ENCODE measurements around the gene AGAP1. TPM values are rescaled to one million over a fixed set of nuclear protein-coding genes. Genes with fewer than 3 reads are reported as not detected.

AGAP1 gene
- total and polyA plus RNA-seq, 4 donors, result 36.1 to 79.4 (median 52.6) TPM

- Histone ChIP-seq H3K36me3 (ENCODE audit: control insufficient read depth, insufficient read depth, low read length) (peaks cover 3% of the 10 kb centered on the region), H3K9me3 (ENCODE audit: control insufficient read depth, insufficient read depth, low read length) (no peaks in the 10 kb centered on the region), H3K4me1 (ENCODE audit: control insufficient read depth, insufficient read depth, low read length) (peaks cover 62% of the 10 kb centered on the region), H3K27me3 (ENCODE audit: control insufficient read depth, insufficient read depth, low read length) (no peaks in the 10 kb centered on the region), H3K27ac (ENCODE audit: low read depth, low read length) (no peak overlapping the region), H3K4me3 (ENCODE audit: low read depth, low read length) (no peak overlapping the region)
- peak in 3 of 6 donors; percentile 31 to 72 (median 62) for DNase-seq (ENCODE audit: low read depth in 4 of 6, low spot score in 6 of 6)
- 10% methylated on average over 8 of the region's 8 CpGs for WGBS (ENCODE audit: insufficient coverage)
These were observed 58.1 kb downstream of the AGAP1 start for GRCh38 chr2:235551965-235552364.

- H3K4me1 ChIP-seq (ENCODE audit: control insufficient read depth, insufficient read depth, low read length), result peaks cover 65% of the 10 kb centered on the region
- H3K36me3 ChIP-seq (ENCODE audit: control insufficient read depth, insufficient read depth, low read length), result peaks cover 3% of the 10 kb centered on the region
- H3K27me3 ChIP-seq (ENCODE audit: control insufficient read depth, insufficient read depth, low read length), result no peaks in the 10 kb centered on the region
- H3K9me3 ChIP-seq (ENCODE audit: control insufficient read depth, insufficient read depth, low read length), result no peaks in the 10 kb centered on the region
- WGBS (ENCODE audit: insufficient coverage), result no CpG with 5 or more reads among the region's 3 CpGs
- H3K4me3 ChIP-seq (ENCODE audit: low read depth, low read length), result no peak overlapping the region
- no peak overlapping the region for H3K27ac ChIP-seq (ENCODE audit: low read depth, low read length)
- DNase-seq (ENCODE audit: low read depth in 4 of 6, low spot score in 6 of 6), result no peak
These were observed 58.8 kb downstream of the AGAP1 start for GRCh38 chr2:235552671-235553070.

- H3K4me1 ChIP-seq (ENCODE audit: control insufficient read depth, insufficient read depth, low read length), result peaks cover 62% of the 10 kb centered on the region
- no peaks in the 10 kb centered on the region for H3K9me3 ChIP-seq (ENCODE audit: control insufficient read depth, insufficient read depth, low read length)
- 90% methylated on average over 4 of the region's 6 CpGs for WGBS (ENCODE audit: insufficient coverage)
- no peaks in the 10 kb centered on the region for H3K27me3 ChIP-seq (ENCODE audit: control insufficient read depth, insufficient read depth, low read length)
- peaks cover 3% of the 10 kb centered on the region for H3K36me3 ChIP-seq (ENCODE audit: control insufficient read depth, insufficient read depth, low read length)
- no peak overlapping the region for H3K4me3 ChIP-seq (ENCODE audit: low read depth, low read length)
- no peak for DNase-seq (ENCODE audit: low read depth in 4 of 6, low spot score in 6 of 6)
- no peak overlapping the region for H3K27ac ChIP-seq (ENCODE audit: low read depth, low read length)
These were observed 59.4 kb downstream of the AGAP1 start for GRCh38 chr2:235553291-235553690.

GRCh38 chr2:235553696-235554100, 59.9 kb downstream of the AGAP1 start:
- peaks cover 60% of the 10 kb centered on the region for H3K4me1 ChIP-seq (ENCODE audit: control insufficient read depth, insufficient read depth, low read length)
- H3K36me3 ChIP-seq (ENCODE audit: control insufficient read depth, insufficient read depth, low read length), result peaks cover 3% of the 10 kb centered on the region
- no peak overlapping the region for H3K4me3 ChIP-seq (ENCODE audit: low read depth, low read length)
- no peak for DNase-seq (ENCODE audit: low read depth in 4 of 6, low spot score in 6 of 6)
- no peaks in the 10 kb centered on the region for H3K27me3 ChIP-seq (ENCODE audit: control insufficient read depth, insufficient read depth, low read length)
- no peak overlapping the region for H3K27ac ChIP-seq (ENCODE audit: low read depth, low read length)
- WGBS (ENCODE audit: insufficient coverage), result 56% methylated on average over 9 of the region's 13 CpGs
- no peaks in the 10 kb centered on the region for H3K9me3 ChIP-seq (ENCODE audit: control insufficient read depth, insufficient read depth, low read length)

GRCh38 chr2:235554385-235554784, 60.5 kb downstream of the AGAP1 start:
- peaks cover 59% of the 10 kb centered on the region for H3K4me1 ChIP-seq (ENCODE audit: control insufficient read depth, insufficient read depth, low read length)
- H3K27ac ChIP-seq (ENCODE audit: low read depth, low read length), result no peak overlapping the region

GRCh38 chr2:235554936-235555335, 61.1 kb downstream of the AGAP1 start:
- H3K4me3 ChIP-seq (ENCODE audit: low read depth, low read length), result no peak overlapping the region
- 91% methylated on average over 7 of the region's 9 CpGs for WGBS (ENCODE audit: insufficient coverage)
- peaks cover 3% of the 10 kb centered on the region for H3K36me3 ChIP-seq (ENCODE audit: control insufficient read depth, insufficient read depth, low read length)
- peaks cover 56% of the 10 kb centered on the region for H3K4me1 ChIP-seq (ENCODE audit: control insufficient read depth, insufficient read depth, low read length)
- DNase-seq (ENCODE audit: low read depth in 4 of 6, low spot score in 6 of 6), result no peak
- no peaks in the 10 kb centered on the region for H3K9me3 ChIP-seq (ENCODE audit: control insufficient read depth, insufficient read depth, low read length)
- H3K27me3 ChIP-seq (ENCODE audit: control insufficient read depth, insufficient read depth, low read length), result no peaks in the 10 kb centered on the region
- H3K27ac ChIP-seq (ENCODE audit: low read depth, low read length), result no peak overlapping the region

More at GRCh38 chr2:235554385-235554784, 60.5 kb downstream of the AGAP1 start:
- 80% methylated on average over 4 of the region's 6 CpGs for WGBS (ENCODE audit: insufficient coverage)
- Histone ChIP-seq H3K4me3 (ENCODE audit: low read depth, low read length) (no peak overlapping the region), H3K9me3 (ENCODE audit: control insufficient read depth, insufficient read depth, low read length) (no peaks in the 10 kb centered on the region), H3K27me3 (ENCODE audit: control insufficient read depth, insufficient read depth, low read length) (no peaks in the 10 kb centered on the region), H3K36me3 (ENCODE audit: control insufficient read depth, insufficient read depth, low read length) (peaks cover 3% of the 10 kb centered on the region)
- no peak for DNase-seq (ENCODE audit: low read depth in 4 of 6, low spot score in 6 of 6)

- no peak for DNase-seq (ENCODE audit: low read depth in 4 of 6, low spot score in 6 of 6)
- Histone ChIP-seq H3K27ac (ENCODE audit: low read depth, low read length) (no peak overlapping the region), H3K36me3 (ENCODE audit: control insufficient read depth, insufficient read depth, low read length) (peaks cover 3% of the 10 kb centered on the region), H3K9me3 (ENCODE audit: control insufficient read depth, insufficient read depth, low read length) (no peaks in the 10 kb centered on the region), H3K4me1 (ENCODE audit: control insufficient read depth, insufficient read depth, low read length) (peaks cover 56% of the 10 kb centered on the region), H3K27me3 (ENCODE audit: control insufficient read depth, insufficient read depth, low read length) (no peaks in the 10 kb centered on the region), H3K4me3 (ENCODE audit: low read depth, low read length) (no peak overlapping the region)
- 84% methylated on average over 5 of the region's 6 CpGs for WGBS (ENCODE audit: insufficient coverage)
These were observed 61.5 kb downstream of the AGAP1 start for GRCh38 chr2:235555371-235555770.

GRCh38 chr2:235556086-235556485, 62.2 kb downstream of the AGAP1 start:
- Histone ChIP-seq H3K9me3 (ENCODE audit: control insufficient read depth, insufficient read depth, low read length) (no peaks in the 10 kb centered on the region), H3K36me3 (ENCODE audit: control insufficient read depth, insufficient read depth, low read length) (peaks cover 3% of the 10 kb centered on the region), H3K4me1 (ENCODE audit: control insufficient read depth, insufficient read depth, low read length) (peaks cover 54% of the 10 kb centered on the region), H3K27ac (ENCODE audit: low read depth, low read length) (no peak overlapping the region), H3K4me3 (ENCODE audit: low read depth, low read length) (no peak overlapping the region), H3K27me3 (ENCODE audit: control insufficient read depth, insufficient read depth, low read length) (no peaks in the 10 kb centered on the region)
- 96% methylated on average over 2 of the region's 3 CpGs for WGBS (ENCODE audit: insufficient coverage)
- no peak for DNase-seq (ENCODE audit: low read depth in 4 of 6, low spot score in 6 of 6)

GRCh38 chr2:235556901-235557300, 63.1 kb downstream of the AGAP1 start:
- Histone ChIP-seq H3K9me3 (ENCODE audit: control insufficient read depth, insufficient read depth, low read length) (no peaks in the 10 kb centered on the region), H3K4me3 (ENCODE audit: low read depth, low read length) (no peak overlapping the region), H3K27me3 (ENCODE audit: control insufficient read depth, insufficient read depth, low read length) (no peaks in the 10 kb centered on the region), H3K4me1 (ENCODE audit: control insufficient read depth, insufficient read depth, low read length) (peaks cover 46% of the 10 kb centered on the region), H3K36me3 (ENCODE audit: control insufficient read depth, insufficient read depth, low read length) (peaks cover 3% of the 10 kb centered on the region), H3K27ac (ENCODE audit: low read depth, low read length) (no peak overlapping the region)
- DNase-seq (ENCODE audit: low read depth in 4 of 6, low spot score in 6 of 6), result no peak
- WGBS (ENCODE audit: insufficient coverage), result 96% methylated on average over 8 of the region's 8 CpGs

- no peak for DNase-seq (ENCODE audit: low read depth in 4 of 6, low spot score in 6 of 6)
- Histone ChIP-seq H3K36me3 (ENCODE audit: control insufficient read depth, insufficient read depth, low read length) (peaks cover 3% of the 10 kb centered on the region), H3K4me3 (ENCODE audit: low read depth, low read length) (no peak overlapping the region), H3K27me3 (ENCODE audit: control insufficient read depth, insufficient read depth, low read length) (no peaks in the 10 kb centered on the region), H3K27ac (ENCODE audit: low read depth, low read length) (no peak overlapping the region), H3K4me1 (ENCODE audit: control insufficient read depth, insufficient read depth, low read length) (peaks cover 45% of the 10 kb centered on the region), H3K9me3 (ENCODE audit: control insufficient read depth, insufficient read depth, low read length) (no peaks in the 10 kb centered on the region)
- WGBS (ENCODE audit: insufficient coverage), result 89% methylated on average over 6 of the region's 9 CpGs
These were observed 64.1 kb downstream of the AGAP1 start for GRCh38 chr2:235557903-235558302.

Measured in spinal cord (tissue), 10 donors.